HEK293 (cell line): Measurements from ENCODE around the gene ASXL1.

Source experiments
- HOXA7 ChIP-seq: sonication (generic); formaldehyde crosslinking; IDR thresholded peaks from 2 replicates; pipeline ENCODE4 v1.8.1; 2022; ENCODE audit warnings: missing genetic modification reagents, borderline replicate concordance
- KLF16 ChIP-seq: fragments of 450-650 bp; formaldehyde crosslinking; IDR thresholded peaks from 2 replicates; pipeline ENCODE4 v1.5.1; 2017; ENCODE audit warnings: missing biosample characterization, missing genetic modification characterization
- SCRT1 ChIP-seq: fragments of 450-650 bp; formaldehyde crosslinking; IDR thresholded peaks from 2 replicates; pipeline ENCODE4 v1.5.1; 2016; ENCODE audit warnings: missing biosample characterization, missing genetic modification characterization, borderline replicate concordance
- TCF7L2 ChIP-seq: IDR thresholded peaks from 2 replicates; pipeline ENCODE4 v1.6.1; 2011; ENCODE audit warnings: low read depth, mild to moderate bottlenecking, inconsistent platforms, low read length, moderate library complexity, borderline replicate concordance
- ZBTB7A ChIP-seq: fragments of 450-650 bp; formaldehyde crosslinking; IDR thresholded peaks from 2 replicates; pipeline ENCODE4 v1.5.1; 2016; ENCODE audit warnings: low read depth, missing biosample characterization, missing genetic modification characterization
- ZNF571 ChIP-seq: fragments of 450-650 bp; formaldehyde crosslinking; IDR thresholded peaks from 2 replicates; pipeline ENCODE4 v1.5.0; 2017; ENCODE audit warnings: missing biosample characterization, missing genetic modification characterization
- TF ChIP-seq, protein P1 (sequence below): fragments of 450-650 bp; formaldehyde crosslinking; IDR thresholded peaks from 2 replicates; pipeline ENCODE4 v1.5.1; 2016; ENCODE audit warnings: missing biosample characterization, missing genetic modification characterization
- TF ChIP-seq, protein P2 (sequence below): fragments of 450-650 bp; formaldehyde crosslinking; IDR thresholded peaks from 2 replicates; pipeline ENCODE4 v1.5.1; 2016; ENCODE audit warnings: missing biosample characterization, missing genetic modification characterization
- TF ChIP-seq, protein P3 (sequence below): fragments of 450-650 bp; formaldehyde crosslinking; IDR thresholded peaks from 2 replicates; pipeline ENCODE4 v1.5.1; 2016; ENCODE audit warnings: missing biosample characterization, missing genetic modification characterization
- TF ChIP-seq, protein P4 (sequence below): fragments of 450-650 bp; formaldehyde crosslinking; IDR thresholded peaks from 2 replicates; pipeline ENCODE4 v1.5.1; 2016; ENCODE audit warnings: missing biosample characterization, missing genetic modification characterization, low read depth

DNA sequence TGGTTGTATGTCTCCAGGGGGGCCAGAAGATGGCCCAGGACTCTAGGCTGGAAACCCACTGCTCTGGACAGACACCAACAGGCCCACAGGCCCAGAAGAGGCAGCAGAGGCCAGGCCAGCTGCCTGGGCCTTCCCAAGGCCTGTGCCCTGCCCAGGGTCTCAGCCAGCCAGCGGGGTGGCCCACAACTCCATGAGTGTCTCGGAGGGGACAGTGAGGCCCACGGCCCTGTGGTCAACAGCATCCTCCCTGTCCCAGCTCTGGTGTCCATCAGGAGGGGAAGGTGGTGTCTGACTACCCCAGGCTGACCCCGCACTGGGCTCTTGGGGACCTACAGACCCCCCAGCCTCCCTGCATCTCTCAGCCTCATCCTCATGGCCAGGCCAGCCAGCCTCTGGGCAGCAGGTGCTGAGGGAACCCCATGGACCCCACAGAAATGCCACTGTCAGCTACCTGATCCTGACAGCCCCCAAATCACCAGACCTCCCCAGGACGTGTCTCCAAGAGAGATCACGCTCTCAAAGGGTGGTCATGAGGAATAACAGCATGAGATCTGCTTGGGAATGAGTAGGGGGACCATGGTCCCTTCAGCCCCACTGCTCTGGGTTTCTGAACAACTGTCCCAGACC lies 114.6 kb downstream of the ASXL1 start:
- TF ChIP-seq, protein P1, sequence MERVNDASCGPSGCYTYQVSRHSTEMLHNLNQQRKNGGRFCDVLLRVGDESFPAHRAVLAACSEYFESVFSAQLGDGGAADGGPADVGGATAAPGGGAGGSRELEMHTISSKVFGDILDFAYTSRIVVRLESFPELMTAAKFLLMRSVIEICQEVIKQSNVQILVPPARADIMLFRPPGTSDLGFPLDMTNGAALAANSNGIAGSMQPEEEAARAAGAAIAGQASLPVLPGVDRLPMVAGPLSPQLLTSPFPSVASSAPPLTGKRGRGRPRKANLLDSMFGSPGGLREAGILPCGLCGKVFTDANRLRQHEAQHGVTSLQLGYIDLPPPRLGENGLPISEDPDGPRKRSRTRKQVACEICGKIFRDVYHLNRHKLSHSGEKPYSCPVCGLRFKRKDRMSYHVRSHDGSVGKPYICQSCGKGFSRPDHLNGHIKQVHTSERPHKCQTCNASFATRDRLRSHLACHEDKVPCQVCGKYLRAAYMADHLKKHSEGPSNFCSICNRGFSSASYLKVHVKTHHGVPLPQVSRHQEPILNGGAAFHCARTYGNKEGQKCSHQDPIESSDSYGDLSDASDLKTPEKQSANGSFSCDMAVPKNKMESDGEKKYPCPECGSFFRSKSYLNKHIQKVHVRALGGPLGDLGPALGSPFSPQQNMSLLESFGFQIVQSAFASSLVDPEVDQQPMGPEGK = no peak
- TF ChIP-seq, protein P2, sequence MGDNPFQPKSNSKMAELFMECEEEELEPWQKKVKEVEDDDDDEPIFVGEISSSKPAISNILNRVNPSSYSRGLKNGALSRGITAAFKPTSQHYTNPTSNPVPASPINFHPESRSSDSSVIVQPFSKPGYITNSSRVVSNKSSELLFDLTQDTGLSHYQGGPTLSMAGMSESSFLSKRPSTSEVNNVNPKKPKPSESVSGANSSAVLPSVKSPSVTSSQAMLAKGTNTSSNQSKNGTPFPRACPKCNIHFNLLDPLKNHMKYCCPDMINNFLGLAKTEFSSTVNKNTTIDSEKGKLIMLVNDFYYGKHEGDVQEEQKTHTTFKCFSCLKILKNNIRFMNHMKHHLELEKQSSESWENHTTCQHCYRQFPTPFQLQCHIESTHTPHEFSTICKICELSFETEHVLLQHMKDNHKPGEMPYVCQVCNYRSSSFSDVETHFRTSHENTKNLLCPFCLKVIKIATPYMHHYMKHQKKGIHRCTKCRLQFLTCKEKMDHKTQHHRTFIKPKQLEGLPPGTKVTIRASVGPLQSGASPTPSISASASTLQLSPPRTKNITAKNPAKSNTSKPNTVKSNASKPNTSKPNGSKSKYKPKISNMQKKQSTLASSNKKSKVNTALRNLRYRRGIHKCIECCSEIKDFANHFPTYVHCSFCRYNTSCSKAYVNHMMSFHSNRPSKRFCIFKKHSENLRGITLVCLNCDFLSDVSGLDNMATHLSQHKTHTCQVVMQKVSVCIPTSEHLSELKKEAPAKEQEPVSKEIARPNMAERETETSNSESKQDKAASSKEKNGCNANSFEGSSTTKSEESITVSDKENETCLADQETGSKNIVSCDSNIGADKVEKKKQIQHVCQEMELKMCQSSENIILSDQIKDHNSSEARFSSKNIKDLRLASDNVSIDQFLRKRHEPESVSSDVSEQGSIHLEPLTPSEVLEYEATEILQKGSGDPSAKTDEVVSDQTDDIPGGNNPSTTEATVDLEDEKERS = no peak
- no peak for TF ChIP-seq HOXA7 (CRISPR knock-in tag)
- no peak for TF ChIP-seq ZBTB7A (tag by site-specific recombination)
- TF ChIP-seq, protein P3, sequence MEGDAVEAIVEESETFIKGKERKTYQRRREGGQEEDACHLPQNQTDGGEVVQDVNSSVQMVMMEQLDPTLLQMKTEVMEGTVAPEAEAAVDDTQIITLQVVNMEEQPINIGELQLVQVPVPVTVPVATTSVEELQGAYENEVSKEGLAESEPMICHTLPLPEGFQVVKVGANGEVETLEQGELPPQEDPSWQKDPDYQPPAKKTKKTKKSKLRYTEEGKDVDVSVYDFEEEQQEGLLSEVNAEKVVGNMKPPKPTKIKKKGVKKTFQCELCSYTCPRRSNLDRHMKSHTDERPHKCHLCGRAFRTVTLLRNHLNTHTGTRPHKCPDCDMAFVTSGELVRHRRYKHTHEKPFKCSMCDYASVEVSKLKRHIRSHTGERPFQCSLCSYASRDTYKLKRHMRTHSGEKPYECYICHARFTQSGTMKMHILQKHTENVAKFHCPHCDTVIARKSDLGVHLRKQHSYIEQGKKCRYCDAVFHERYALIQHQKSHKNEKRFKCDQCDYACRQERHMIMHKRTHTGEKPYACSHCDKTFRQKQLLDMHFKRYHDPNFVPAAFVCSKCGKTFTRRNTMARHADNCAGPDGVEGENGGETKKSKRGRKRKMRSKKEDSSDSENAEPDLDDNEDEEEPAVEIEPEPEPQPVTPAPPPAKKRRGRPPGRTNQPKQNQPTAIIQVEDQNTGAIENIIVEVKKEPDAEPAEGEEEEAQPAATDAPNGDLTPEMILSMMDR (tag by site-specific recombination) = no peak
- TF ChIP-seq SCRT1 (tag by site-specific recombination) = no peak
- no peak for TF ChIP-seq KLF16 (tag by site-specific recombination)
- TF ChIP-seq, protein P4, sequence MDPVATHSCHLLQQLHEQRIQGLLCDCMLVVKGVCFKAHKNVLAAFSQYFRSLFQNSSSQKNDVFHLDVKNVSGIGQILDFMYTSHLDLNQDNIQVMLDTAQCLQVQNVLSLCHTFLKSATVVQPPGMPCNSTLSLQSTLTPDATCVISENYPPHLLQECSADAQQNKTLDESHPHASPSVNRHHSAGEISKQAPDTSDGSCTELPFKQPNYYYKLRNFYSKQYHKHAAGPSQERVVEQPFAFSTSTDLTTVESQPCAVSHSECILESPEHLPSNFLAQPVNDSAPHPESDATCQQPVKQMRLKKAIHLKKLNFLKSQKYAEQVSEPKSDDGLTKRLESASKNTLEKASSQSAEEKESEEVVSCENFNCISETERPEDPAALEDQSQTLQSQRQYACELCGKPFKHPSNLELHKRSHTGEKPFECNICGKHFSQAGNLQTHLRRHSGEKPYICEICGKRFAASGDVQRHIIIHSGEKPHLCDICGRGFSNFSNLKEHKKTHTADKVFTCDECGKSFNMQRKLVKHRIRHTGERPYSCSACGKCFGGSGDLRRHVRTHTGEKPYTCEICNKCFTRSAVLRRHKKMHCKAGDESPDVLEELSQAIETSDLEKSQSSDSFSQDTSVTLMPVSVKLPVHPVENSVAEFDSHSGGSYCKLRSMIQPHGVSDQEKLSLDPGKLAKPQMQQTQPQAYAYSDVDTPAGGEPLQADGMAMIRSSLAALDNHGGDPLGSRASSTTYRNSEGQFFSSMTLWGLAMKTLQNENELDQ (tag by site-specific recombination) = no peak
- no peak for TF ChIP-seq TCF7L2
- TF ChIP-seq ZNF571 = no peak
